ENCODE data around the gene GLB1L2. TPM values are rescaled to one million over a fixed set of nuclear protein-coding genes. Genes with fewer than 3 reads are reported as not detected.
A peak's percentile ranks its signal among the peaks of the same experiment; 100 is the strongest.

GLB1L2 gene
- total and polyA plus RNA-seq, 2 donors = 0.46 to 0.47 TPM

- Histone ChIP-seq H3K4me1 (ENCODE audit: control insufficient read depth in 2 of 2, insufficient read depth in 2 of 2, low read length in 2 of 2) (peaks cover 0 to 20% of the 10 kb centered on the region in 2 donors), H3K27me3 (ENCODE audit: control insufficient read depth in 2 of 2, insufficient read depth in 1 of 2, low read length in 1 of 2) (peaks cover 0 to 11% of the 10 kb centered on the region in 2 donors), H3K27ac (ENCODE audit: low read depth in 1 of 2, low read length in 1 of 2) (no peak overlapping the region), H3K36me3 (ENCODE audit: control insufficient read depth in 2 of 2, insufficient read depth in 2 of 2, low read length in 1 of 2) (no peaks in the 10 kb centered on the region), H3K4me3 (ENCODE audit: low read length in 2 of 2) (no peak overlapping the region), H3K9me3 (ENCODE audit: control insufficient read depth in 2 of 2, insufficient read depth in 1 of 2, low read length in 1 of 2) (no peaks in the 10 kb centered on the region)
- DNase-seq (ENCODE audit: low read depth in 6 of 9, low spot score in 9 of 9) = no peak
- 59% methylated on average over 14 of the region's 14 CpGs for WGBS
Observed at GRCh38 chr11:134384406-134384805, 52.6 kb downstream of the GLB1L2 start.

GRCh38 chr11:134385171-134385570 lies 53.4 kb downstream of the GLB1L2 start:
- H3K27me3 ChIP-seq (ENCODE audit: control insufficient read depth in 2 of 2, insufficient read depth in 1 of 2, low read length in 1 of 2) = peaks cover 0 to 11% of the 10 kb centered on the region in 2 donors
- peaks cover 0 to 20% of the 10 kb centered on the region in 2 donors for H3K4me1 ChIP-seq (ENCODE audit: control insufficient read depth in 2 of 2, insufficient read depth in 2 of 2, low read length in 2 of 2)
- H3K36me3 ChIP-seq (ENCODE audit: control insufficient read depth in 2 of 2, insufficient read depth in 2 of 2, low read length in 1 of 2) = no peaks in the 10 kb centered on the region
- H3K27ac ChIP-seq (ENCODE audit: low read depth in 1 of 2, low read length in 1 of 2) = no peak overlapping the region
- WGBS = 91% methylated on average over 15 of the region's 15 CpGs
- no peaks in the 10 kb centered on the region for H3K9me3 ChIP-seq (ENCODE audit: control insufficient read depth in 2 of 2, insufficient read depth in 1 of 2, low read length in 1 of 2)
- no peak for DNase-seq (ENCODE audit: low read depth in 6 of 9, low spot score in 9 of 9)
- no peak overlapping the region for H3K4me3 ChIP-seq (ENCODE audit: low read length in 2 of 2)

- no peak overlapping the region for H3K4me3 ChIP-seq (ENCODE audit: low read length in 2 of 2)
- H3K9me3 ChIP-seq (ENCODE audit: control insufficient read depth in 2 of 2, insufficient read depth in 1 of 2, low read length in 1 of 2) = no peaks in the 10 kb centered on the region
- peaks cover 0 to 20% of the 10 kb centered on the region in 2 donors for H3K4me1 ChIP-seq (ENCODE audit: control insufficient read depth in 2 of 2, insufficient read depth in 2 of 2, low read length in 2 of 2)
- no peaks in the 10 kb centered on the region for H3K36me3 ChIP-seq (ENCODE audit: control insufficient read depth in 2 of 2, insufficient read depth in 2 of 2, low read length in 1 of 2)
- DNase-seq (ENCODE audit: low read depth in 6 of 9, low spot score in 9 of 9) = peak in 3 of 9 donors; percentile 21 to 43 (median 26)
- H3K27ac ChIP-seq (ENCODE audit: low read depth in 1 of 2, low read length in 1 of 2) = peak overlapping the region in 1 of 2 donors; percentile 43
- H3K27me3 ChIP-seq (ENCODE audit: control insufficient read depth in 2 of 2, insufficient read depth in 1 of 2, low read length in 1 of 2) = peaks cover 0 to 17% of the 10 kb centered on the region in 2 donors
- WGBS = 73% methylated on average over 20 of the region's 20 CpGs
Observed at GRCh38 chr11:134385774-134386565, 54.2 kb downstream of the GLB1L2 start.

DNA sequence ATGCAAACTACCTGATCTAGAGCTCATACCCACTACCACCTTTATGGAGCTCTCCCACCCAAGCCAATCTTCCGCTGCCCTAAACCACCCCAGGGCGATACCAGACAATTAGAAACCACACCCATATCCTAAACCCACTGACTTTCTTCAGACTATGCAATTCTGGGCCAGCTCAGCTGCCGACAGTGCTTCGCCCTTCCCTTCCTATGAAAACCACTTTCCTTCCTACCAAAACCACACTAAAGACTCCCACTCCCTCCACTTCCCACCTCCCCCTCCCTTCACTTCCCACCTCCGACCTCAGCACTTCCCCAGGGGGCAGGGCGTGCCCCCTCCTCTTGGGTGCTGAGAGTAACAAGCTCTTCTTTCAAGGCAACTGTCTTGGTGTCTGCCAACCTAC lies 55.2 kb downstream of the GLB1L2 start:
- no peaks in the 10 kb centered on the region for H3K9me3 ChIP-seq (ENCODE audit: control insufficient read depth in 2 of 2, insufficient read depth in 1 of 2, low read length in 1 of 2)
- peaks cover 0 to 20% of the 10 kb centered on the region in 2 donors for H3K4me1 ChIP-seq (ENCODE audit: control insufficient read depth in 2 of 2, insufficient read depth in 2 of 2, low read length in 2 of 2)
- H3K4me3 ChIP-seq (ENCODE audit: low read length in 2 of 2) = no peak overlapping the region
- WGBS = 4% methylated on average over 6 of the region's 6 CpGs
- peaks cover 0 to 23% of the 10 kb centered on the region in 2 donors for H3K27me3 ChIP-seq (ENCODE audit: control insufficient read depth in 2 of 2, insufficient read depth in 1 of 2, low read length in 1 of 2)
- peak in 1 of 9 donors; percentile 6 for DNase-seq (ENCODE audit: low read depth in 6 of 9, low spot score in 9 of 9)
- H3K36me3 ChIP-seq (ENCODE audit: control insufficient read depth in 2 of 2, insufficient read depth in 2 of 2, low read length in 1 of 2) = no peaks in the 10 kb centered on the region
- no peak overlapping the region for H3K27ac ChIP-seq (ENCODE audit: low read depth in 1 of 2, low read length in 1 of 2)

GRCh38 chr11:134387501-134387900 lies 55.7 kb downstream of the GLB1L2 start:
- no peak for DNase-seq (ENCODE audit: low read depth in 6 of 9, low spot score in 9 of 9)
- Histone ChIP-seq H3K27me3 (ENCODE audit: control insufficient read depth in 2 of 2, insufficient read depth in 1 of 2, low read length in 1 of 2) (peaks cover 0 to 24% of the 10 kb centered on the region in 2 donors), H3K4me1 (ENCODE audit: control insufficient read depth in 2 of 2, insufficient read depth in 2 of 2, low read length in 2 of 2) (peaks cover 0 to 20% of the 10 kb centered on the region in 2 donors), H3K36me3 (ENCODE audit: control insufficient read depth in 2 of 2, insufficient read depth in 2 of 2, low read length in 1 of 2) (no peaks in the 10 kb centered on the region), H3K9me3 (ENCODE audit: control insufficient read depth in 2 of 2, insufficient read depth in 1 of 2, low read length in 1 of 2) (no peaks in the 10 kb centered on the region), H3K4me3 (ENCODE audit: low read length in 2 of 2) (no peak overlapping the region), H3K27ac (ENCODE audit: low read depth in 1 of 2, low read length in 1 of 2) (no peak overlapping the region)
- 96% methylated on average over 21 of the region's 21 CpGs for WGBS

- H3K27ac ChIP-seq (ENCODE audit: low read depth in 1 of 2, low read length in 1 of 2) = no peak overlapping the region
- H3K4me1 ChIP-seq (ENCODE audit: control insufficient read depth in 2 of 2, insufficient read depth in 2 of 2, low read length in 2 of 2) = peaks cover 0 to 20% of the 10 kb centered on the region in 2 donors
- H3K4me3 ChIP-seq (ENCODE audit: low read length in 2 of 2) = no peak overlapping the region
- 95% methylated on average over 4 of the region's 4 CpGs for WGBS
- no peaks in the 10 kb centered on the region for H3K36me3 ChIP-seq (ENCODE audit: control insufficient read depth in 2 of 2, insufficient read depth in 2 of 2, low read length in 1 of 2)
- H3K9me3 ChIP-seq (ENCODE audit: control insufficient read depth in 2 of 2, insufficient read depth in 1 of 2, low read length in 1 of 2) = no peaks in the 10 kb centered on the region
- no peak for DNase-seq (ENCODE audit: low read depth in 6 of 9, low spot score in 9 of 9)
- H3K27me3 ChIP-seq (ENCODE audit: control insufficient read depth in 2 of 2, insufficient read depth in 1 of 2, low read length in 1 of 2) = peaks cover 0 to 25% of the 10 kb centered on the region in 2 donors
Observed at GRCh38 chr11:134388590-134388989, 56.8 kb downstream of the GLB1L2 start.

- no peak overlapping the region for H3K27ac ChIP-seq (ENCODE audit: low read depth in 1 of 2, low read length in 1 of 2)
- WGBS = 96% methylated on average over 25 of the region's 25 CpGs
- peaks cover 0 to 24% of the 10 kb centered on the region in 2 donors for H3K27me3 ChIP-seq (ENCODE audit: control insufficient read depth in 2 of 2, insufficient read depth in 1 of 2, low read length in 1 of 2)
- H3K4me1 ChIP-seq (ENCODE audit: control insufficient read depth in 2 of 2, insufficient read depth in 2 of 2, low read length in 2 of 2) = peaks cover 0 to 20% of the 10 kb centered on the region in 2 donors
- H3K4me3 ChIP-seq (ENCODE audit: low read length in 2 of 2) = no peak overlapping the region
- no peak for DNase-seq (ENCODE audit: low read depth in 6 of 9, low spot score in 9 of 9)
- H3K9me3 ChIP-seq (ENCODE audit: control insufficient read depth in 2 of 2, insufficient read depth in 1 of 2, low read length in 1 of 2) = no peaks in the 10 kb centered on the region
- no peaks in the 10 kb centered on the region for H3K36me3 ChIP-seq (ENCODE audit: control insufficient read depth in 2 of 2, insufficient read depth in 2 of 2, low read length in 1 of 2)
Observed at GRCh38 chr11:134389464-134390180, 57.8 kb downstream of the GLB1L2 start.

DNA sequence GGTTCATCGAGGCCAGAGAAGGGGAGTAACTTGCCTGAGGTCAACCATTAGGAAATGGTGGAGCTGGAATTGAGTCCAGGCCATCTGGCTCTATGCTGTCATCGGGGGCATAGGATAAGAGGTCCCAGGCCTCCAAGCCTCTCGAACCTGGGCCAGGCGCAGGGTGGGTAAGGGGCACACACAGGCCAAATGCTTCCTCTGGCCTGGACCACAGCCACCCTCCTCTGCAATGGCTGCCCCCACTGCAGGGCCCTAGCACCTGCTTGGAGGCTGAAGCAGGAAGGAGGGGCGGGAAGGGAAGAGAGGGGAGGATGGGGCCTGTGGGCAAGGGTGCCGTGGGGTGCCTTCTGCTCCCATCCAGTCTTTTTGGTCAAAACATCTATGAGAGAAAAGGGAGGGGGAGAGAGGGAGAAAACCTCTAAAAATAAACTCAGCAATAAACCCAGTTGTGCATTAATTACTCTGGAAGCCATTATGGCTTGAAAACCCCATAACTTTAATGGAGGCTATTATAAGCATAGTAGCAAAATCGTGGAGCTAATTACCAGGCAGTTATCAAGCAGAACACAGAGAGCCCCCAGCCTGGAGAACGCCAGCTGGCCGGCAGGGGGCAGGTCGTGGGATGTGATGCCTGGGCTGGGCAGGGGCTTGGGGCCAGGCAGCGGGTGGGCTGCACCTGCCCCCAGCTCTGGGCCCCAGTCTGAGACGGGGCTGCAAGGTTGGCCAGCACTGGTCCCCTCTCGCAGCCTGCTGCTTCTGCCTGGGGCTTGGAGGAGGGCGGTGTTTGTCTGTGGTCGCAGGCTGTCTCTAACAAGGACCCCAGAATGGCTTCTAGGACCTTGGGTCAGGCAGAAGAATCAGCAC lies 59.1 kb downstream of the GLB1L2 start:
- Histone ChIP-seq H3K27ac (ENCODE audit: low read depth in 1 of 2, low read length in 1 of 2) (no peak overlapping the region), H3K9me3 (ENCODE audit: control insufficient read depth in 2 of 2, insufficient read depth in 1 of 2, low read length in 1 of 2) (no peaks in the 10 kb centered on the region), H3K36me3 (ENCODE audit: control insufficient read depth in 2 of 2, insufficient read depth in 2 of 2, low read length in 1 of 2) (no peaks in the 10 kb centered on the region), H3K4me1 (ENCODE audit: control insufficient read depth in 2 of 2, insufficient read depth in 2 of 2, low read length in 2 of 2) (peaks cover 0 to 14% of the 10 kb centered on the region in 2 donors), H3K27me3 (ENCODE audit: control insufficient read depth in 2 of 2, insufficient read depth in 1 of 2, low read length in 1 of 2) (peaks cover 0 to 18% of the 10 kb centered on the region in 2 donors), H3K4me3 (ENCODE audit: low read length in 2 of 2) (no peak overlapping the region)
- no peak for DNase-seq (ENCODE audit: low read depth in 6 of 9, low spot score in 9 of 9)
- WGBS = 84% methylated on average over 15 of the region's 15 CpGs

Measured in thymus (tissue), 11 donors.